Activated CD8-positive, alpha-beta memory T cell treated with anti-CD3 and anti-CD28 coated beads, Interleukin-2, amount 50 U/mL, for 24 hours (primary cell): ENCODE data around the gene SLC36A3.

Source experiments
- DNase-seq: peaks from one replicate; pipeline ENCODE4 v3.0.0-alpha.2; 2020; ENCODE audit errors: extremely low read depth

The SLC36A3 gene

DNA sequence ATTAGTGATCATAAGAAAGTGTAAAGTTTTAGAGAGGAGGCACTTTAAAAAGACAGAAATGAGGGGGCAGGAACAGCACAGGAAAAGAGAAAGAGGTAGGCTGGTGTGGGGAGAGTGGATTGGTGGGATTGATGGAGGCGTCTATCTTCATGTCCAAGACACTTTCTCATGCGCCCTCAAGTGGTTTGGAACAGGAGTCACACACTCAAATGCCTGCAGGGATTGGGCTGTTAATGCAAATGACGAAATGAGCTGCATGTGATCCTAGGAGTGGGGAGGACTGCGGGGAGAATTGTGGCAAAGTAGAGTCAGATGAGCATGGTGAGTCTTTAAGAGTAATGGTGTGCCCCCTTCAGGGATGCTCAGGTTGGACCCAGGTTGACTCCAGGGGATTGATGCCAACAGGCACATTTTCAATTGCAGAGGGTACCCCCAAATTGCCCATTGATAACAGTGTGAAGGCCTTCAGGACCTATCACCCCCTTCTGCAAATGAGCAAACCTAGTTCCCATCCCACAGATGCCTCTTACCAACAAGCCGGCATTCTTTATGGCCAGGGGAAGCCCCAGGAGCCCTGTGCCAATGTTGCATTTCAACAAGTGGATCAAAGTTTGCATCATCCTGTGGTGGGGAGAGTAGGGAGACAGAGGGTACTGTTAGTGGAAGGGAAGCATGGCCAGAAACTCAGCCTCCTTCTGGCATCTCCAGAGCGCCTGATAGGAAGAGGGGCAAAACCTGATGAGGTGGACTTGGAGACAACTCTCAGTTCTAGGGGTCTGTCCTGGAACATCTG, 5.3 kb downstream of the SLC36A3 start:
- no peak for DNase-seq

DNA sequence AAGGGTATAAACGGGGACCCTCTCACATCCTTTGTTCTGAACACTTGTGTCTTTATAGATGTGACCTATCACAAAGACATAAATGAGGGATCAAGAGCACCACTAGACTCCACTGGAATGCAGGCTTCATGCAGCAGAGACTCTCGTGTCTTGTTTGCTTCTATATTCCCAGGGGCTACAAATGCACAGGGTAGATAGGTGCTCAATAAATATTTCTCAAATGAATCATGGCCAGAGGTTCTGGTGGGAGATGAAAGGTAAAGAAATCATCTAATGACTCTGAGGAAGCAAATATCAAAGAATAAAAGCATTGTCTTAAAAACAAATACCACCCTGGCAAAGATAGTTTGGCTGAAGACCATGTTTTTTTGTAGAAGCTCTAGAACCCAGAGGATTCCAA, 6.6 kb downstream of the SLC36A3 start:
- no peak for DNase-seq

DNA sequence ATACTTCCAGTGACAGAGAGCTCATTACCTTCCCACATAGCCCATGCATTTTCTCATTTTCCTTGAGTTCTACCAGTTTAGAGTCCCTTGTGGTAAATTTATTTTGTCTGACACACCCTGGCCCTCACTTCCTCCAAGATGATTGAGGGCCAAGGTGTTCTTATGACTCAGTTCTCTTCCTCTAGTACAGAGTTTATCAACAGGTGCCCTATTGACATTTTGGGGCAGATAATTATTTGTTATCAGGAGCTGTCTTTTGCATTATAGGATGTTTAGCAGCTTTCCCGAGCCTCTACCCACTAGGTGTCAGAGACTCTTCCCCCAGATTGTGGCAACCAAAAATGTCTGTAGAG, 7.1 kb downstream of the SLC36A3 start:
- no peak for DNase-seq

DNA sequence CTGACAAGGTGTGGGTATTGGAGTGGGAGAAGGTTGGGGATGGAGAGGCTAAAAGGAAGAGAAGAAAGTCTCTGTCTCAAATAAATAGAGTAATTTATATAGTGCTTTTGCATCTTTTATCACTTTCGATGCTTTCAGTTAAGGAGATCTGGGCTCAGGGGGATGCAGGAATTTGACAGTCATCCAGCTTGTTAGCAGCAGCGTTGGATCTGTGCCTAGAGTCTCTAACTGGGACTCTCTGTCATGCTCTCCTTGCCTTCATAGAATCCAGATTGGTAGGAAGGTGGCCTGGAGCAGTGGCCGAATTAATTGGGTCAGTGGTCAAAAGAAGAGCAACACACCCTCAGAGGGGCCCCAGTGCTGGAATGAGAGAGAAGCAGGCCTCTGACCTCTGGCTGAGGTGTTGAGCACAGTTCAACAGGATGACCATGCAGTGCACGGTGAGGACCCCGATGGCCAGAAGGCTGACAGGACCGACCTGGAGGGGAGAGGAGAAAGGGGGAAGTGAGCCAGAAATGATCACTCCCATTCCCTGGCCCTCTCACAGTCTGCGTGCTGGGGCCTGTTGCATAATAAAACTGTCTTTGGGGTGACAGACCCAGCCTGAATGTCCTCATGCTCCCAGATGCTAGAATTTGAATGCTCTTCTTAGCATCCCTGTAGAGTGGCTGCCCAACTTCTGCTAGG, 7.6 kb downstream of the SLC36A3 start:
- no peak for DNase-seq

DNA sequence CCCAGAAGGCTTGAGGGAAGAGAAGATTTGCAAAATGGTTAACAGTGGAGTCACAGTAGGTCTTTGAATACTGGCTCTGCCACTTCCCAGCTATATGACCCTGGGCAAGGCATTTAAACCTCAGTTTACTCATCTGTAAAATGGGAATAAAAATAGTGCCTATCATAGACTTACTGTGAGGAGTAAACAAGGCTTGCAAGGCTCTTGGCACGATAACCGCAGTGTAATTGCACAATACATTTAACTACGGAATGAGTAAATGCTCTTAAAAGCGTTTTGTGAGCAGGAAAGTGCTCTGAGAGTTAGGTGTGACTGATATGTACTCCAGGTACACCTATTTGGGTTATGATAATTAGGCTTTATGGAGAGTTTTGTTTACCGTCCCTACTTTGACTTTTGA, 8.4 kb downstream of the SLC36A3 start:
- no peak for DNase-seq

DNA sequence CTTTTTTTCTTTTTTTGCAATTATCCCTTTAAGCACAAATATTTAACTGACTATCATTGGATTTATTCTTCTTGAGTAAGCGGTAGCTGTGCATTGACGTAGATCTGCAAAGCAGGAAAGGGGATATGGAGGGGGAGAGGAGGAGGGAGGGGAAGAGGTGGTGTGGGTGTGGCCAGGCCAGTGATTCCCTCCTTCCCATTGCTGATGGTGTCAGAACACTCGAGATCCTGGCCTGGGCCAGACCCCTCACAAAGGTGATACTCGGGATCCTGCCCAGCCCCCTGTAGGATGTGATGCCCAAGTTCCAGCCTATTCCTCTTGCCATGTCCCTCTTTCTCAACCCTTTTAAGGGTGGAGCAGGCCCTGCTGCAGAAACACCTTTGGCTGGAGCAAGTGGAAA, 9.9 kb downstream of the SLC36A3 start:
- DNase-seq = no peak

DNA sequence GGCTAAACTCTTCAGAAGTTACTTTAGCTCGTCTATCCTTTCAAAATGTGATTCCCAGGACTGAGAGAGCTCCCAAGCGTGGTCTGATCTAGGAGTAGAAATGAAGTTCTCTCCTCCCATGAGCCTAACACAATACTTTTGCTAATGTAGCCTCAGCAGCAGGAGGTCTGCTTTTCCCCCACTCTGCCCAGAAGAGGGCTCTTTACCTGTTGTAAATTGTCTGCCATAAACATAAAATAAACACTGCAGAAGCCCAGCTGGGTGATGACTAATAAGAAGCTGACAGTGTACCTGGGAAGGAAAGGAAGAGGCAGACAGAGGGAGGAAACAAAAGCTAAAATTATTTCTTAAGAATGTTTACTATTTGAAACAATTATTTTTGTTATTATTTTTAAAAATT, 15.4 kb downstream of the SLC36A3 start:
- DNase-seq = no peak

DNA sequence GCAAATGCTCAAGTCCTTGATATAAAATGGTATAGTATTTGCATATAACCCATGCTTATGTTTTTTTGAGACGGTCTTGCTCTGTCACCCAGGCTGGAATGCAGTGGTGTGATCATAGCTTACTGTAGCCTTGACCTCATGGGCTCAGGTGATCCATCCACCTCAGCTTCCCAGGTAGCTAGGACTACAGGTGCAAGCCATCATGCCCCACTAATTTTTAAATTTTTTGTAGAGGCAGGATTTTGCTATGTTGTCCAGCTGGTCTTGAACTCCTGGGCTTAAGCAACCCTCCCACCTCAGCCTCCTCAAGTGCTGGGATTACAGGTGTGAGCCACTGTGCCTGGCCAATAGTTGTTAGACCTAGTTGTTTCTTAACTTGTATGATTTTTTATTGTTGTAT, 17.3 kb downstream of the SLC36A3 start:
- no peak for DNase-seq

DNA sequence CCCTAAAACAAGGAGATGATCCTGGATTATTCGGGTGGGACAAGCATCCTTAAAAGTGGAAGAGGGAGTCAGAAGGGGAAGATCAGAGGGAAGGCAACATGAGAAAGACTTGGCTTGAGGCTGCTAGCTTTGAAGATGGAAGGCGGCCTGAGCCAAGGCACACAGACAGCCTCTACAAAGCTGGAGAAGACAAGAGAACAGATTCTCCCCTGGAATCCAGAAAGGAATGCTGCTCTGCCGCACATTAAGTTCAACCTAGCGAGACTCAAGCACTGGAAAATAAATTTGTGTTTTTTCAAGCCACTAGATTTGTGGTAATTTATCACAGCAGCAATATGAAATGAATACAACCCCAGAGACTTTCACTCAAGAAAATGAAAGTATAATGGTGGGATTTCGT, 17.9 kb downstream of the SLC36A3 start:
- no peak for DNase-seq

DNA sequence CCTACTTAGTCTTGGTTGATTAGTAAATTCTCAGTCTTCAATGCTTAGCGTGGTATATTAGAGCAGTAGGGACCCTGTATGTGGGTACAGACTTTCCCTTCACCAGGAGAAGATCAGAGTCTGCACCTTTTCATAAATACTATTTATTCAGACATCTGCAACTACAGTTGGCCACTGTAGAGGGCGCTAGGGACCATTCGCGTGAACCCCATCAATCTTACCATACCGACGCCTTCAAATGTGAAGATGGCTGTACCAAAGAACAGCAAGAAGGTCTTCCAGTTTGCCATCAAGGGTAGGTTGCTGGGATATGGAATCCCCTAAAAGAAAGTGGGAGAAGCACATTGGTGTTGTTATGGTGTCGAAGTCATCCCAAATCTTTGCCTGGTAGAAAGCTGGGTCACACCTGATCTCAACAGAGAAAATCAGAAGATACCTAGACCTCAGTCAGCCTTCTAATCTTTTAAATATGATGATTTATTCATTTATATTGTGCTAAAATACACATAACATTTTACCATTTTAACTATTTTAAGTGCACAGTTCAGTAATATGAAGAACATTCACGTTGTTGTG, 19.1 kb downstream of the SLC36A3 start:
- no peak for DNase-seq

DNA sequence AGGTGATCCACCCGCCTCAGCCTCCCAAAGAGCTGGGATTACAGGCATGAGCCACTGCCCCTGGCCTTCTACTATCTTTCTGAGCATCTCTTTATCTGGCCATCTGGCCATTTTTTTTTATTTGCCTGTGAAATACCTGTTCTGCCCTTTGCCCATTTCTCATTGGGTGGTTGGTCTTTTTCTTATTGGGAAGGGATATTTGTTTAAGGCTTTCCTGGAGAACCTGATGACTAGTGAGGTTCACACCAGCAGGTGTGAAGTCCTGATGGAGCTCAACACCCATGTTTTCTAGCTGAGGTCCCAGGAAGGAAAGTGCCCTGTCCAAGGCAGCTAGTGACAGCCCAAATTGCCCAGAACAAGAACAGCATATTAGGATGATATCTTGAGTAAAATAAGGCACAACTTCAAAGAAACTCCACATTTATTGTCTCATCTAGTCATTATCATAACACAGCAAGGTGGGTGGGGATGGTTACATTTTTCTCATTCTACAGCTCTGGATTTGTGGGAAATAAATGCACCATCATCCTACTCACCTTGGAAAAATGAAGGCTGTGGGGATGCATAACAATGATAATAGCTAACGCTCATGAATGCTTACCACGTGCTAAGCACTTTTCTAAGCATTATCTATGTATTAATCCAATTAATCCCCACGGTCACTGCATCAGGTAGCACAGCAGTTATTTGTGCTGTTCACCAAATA, 20.3 kb downstream of the SLC36A3 start:
- DNase-seq = no peak

DNA sequence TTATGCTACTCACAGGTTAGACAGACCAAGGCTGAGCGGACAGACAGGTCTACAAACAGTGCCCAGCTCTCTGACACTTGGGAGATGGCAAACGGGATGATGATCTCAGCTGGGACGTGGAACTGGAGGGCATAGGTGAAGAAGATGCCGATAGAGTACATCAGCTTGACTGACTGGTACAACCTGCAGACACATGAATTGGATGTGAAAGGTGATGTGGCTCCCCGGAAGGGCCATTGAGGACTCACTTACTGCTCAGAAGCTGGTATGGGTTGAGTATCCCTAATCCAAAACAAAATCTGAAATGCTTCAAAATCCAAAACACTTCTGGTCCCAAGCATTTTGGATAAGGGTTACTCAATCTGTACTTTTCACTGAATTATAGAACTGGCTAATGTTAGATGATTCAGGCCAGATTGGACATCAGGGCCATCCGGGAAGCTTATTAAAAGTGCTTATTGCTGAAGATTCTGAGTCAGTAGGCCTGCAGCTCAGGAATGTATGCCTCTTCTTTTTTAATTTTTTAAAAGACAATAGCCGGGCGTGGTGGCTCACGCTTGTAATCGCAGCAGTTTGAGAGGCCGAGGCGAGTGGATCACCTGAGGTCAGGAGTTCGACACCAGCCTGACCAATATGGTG, 22.4 kb downstream of the SLC36A3 start:
- DNase-seq = no peak

DNA sequence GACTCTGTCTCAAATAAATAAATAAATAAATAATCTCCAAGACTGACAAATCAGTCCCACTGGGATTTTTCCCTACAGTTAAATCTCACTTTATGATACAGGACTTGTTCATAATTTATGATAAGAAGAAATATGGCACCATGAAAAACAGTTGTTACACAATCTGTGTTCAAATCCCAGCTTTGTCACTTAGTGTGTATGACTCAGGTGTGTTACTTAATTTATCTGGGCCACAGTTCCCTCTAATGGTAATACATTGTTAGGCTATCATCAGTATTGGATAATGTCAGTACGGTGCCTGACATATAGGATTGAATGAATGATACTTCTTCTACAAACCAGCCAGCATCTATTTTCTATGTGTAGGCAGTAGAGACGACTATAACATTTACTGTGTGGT, 23.1 kb downstream of the SLC36A3 start:
- no peak for DNase-seq

DNA sequence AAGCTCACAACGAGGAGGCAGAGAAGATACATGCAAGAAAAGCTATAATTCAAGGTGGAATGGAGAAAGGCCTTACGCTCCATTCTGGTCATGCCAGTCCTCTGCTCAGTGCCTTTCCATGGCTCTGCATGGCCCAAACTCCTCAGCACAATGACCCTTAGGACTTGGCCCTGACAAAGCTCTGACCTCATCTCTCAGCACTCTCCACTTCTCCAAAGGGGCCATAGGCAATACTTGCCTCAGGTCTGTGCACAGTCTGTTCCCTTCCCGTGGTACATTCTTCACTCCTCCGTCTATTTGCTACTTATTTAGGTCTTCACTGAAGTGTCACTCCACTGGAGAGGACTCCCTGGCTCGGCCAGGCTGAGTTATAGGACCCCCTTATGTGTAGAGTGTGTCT, 24.7 kb downstream of the SLC36A3 start:
- DNase-seq = no peak

DNA sequence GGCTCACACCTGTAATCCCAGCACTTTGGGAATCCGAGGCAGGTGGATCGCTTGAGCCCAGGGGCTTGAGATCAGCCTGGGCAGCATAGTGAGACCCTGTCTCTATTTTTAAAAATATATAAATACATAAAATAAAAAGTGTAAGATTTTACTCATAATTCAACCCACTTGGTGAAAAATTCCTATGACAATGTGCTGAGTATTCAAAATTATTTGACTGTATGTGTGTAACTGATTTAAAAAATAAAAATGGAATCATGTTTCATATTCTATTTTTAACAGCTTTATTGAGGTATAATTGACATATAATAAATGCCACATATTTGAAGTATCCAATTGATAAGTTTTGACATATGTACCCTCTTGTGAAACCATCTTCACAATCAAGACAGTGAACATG, 27.8 kb downstream of the SLC36A3 start:
- DNase-seq = no peak

DNA sequence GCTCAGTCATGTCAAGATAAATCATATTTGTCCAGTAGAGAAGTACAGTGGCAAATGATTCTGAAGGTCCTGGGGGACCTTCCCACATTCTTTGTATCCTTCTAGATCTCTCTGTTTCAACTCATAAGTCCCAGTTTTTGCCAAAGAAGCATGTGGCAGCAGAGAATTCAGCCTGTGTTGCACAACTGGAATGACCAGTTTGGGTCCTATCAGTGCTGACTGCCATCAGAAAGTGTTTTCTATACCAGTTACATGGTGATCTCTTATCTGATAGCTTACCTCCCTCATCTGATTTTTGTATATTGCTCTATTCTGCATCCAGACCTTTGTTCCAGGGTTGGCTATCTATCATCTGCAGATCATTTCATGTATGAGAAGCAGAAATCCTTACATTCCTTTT, 28.9 kb downstream of the SLC36A3 start:
- DNase-seq = no peak

DNA sequence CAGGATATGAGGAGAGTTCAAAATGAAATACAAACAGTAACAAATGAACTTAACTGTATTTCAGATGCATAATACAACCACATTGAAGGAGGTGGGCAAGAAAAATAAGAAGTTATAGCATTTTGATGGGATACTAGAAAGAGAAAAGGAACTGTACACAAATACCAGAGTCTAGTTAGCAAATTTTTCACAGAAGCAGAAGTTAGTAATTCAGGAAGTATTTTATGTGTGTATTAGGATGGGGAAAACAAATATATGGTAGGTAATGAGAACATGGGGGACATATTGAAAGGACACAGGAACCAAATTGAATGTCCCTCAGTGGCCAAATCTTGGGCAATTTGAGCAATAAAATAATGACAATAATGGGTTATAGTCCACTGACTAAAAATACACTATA, 32.2 kb downstream of the SLC36A3 start:
- no peak for DNase-seq

DNA sequence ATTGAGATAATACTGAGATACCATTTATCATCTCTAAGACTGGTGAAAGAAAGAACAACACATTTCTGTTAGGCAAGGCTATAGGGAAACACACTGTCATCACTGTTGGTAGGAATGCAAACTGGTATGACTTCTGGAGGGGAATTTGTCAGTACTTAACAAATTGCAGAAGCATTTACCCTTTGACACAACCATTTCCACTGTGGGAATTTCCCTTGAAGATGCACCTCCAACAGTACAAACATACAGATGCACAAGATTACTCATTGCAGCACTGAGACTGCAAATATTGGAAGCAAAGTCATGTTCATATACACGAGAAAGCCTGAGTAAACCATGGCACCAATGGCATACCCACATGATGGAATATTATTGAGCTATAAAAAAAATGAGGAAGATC, 33.0 kb downstream of the SLC36A3 start:
- DNase-seq = no peak

DNA sequence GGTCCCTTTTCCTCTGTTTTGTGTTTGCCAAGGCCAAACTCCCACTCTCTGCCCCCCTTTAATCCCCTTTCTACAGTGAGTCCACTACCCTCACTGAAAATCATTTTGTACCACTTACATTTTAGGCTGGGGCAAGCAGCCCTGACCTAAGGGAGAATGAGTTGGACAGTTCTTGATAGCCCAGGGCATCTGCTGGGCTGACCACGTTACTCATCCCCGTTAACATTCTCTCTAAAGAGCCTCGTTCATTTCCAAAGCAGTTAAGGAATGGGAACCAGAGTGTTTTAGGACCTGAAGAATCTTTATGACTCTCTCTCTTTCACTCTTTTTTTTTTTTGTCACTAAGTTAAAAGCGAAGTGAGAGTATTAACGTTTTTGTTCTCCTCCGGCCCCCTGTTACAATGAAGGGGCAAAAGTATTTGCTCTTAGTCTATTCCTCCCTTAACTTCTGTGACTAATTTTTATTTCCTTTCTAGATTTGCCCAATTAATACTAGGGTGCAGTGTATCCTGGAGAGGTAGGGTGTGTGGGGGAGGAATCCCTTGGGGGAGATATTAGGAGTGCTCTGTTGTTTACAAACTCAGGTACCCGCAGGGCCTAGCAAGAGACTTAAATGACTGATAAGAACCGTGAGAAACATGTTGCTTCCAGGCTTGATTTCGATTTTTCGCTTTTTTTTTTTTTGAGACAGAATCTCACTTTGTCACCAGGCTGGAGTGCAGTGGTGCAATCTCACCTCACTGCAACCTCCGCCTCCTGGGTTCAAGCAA, 35.9 kb downstream of the SLC36A3 start:
- DNase-seq = no peak

DNA sequence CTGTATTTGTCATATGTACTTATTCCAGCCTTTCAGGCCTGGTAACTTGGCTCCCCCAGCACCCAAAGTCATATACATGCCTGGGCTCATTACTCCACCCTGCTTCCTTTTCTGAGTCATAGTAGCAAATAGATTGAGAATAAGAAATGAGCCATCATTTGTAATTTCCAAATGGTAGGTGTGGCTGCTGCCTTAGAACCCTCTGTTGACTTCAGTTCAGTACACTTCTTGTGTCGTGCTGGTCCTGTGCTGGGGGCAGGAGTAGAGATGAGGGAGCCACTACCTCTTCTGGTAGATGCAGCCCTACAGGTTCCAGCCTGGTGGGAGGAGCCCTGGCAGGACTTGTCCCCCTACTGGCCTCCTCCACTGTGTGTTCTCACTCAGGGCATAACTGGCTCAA, 39.5 kb downstream of the SLC36A3 start:
- DNase-seq = no peak

DNA sequence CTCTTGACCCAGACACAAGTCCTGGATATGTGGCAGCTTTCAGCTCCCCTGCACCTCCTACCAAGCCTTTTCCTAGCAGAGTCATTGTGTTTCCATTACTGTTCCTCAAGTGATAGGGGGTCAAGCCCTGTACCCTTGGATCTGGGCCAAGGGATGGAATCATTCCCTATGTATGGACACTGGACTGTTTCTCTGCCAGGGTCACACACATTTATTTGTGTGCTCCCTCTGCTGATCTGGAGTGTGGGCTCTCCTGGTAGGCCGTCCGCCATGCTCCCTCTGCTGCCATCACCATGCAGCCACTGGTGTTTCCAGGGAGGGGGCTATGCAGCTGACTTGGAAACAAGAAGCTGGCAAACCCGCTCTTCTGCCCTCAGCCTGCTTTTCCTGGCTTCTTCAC, 41.0 kb downstream of the SLC36A3 start:
- no peak for DNase-seq

DNA sequence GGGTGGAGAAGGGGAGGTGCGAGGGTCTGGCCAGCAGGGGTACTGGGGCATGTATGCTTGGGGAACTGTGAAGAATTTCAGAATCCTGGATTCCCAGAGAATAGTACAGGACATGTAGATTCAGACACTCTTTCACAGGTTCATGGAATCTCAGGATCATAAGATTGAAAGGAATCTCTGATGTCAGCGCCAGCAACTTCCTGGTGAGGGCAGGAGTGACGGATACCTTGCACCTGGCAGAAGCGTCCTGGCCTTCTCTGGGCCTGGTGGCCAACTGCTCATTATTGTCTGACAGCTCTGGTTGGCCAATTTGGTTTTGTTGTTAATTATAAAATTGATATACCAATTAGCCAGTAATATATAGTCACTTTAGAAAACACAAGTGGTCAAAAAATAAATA, 43.6 kb downstream of the SLC36A3 start:
- no peak for DNase-seq
